Measurements from ENCODE around the gene CHD9.

The CHD9 gene

GRCh38 chr16:53282328-53282727 is 227.5 kb downstream of the CHD9 start:
- no peak for DNase-seq (ENCODE audit: low read depth, low spot score)
- TF ChIP-seq CTCF (IDR thresholded peaks at IDR 0.05; ENCODE audit: insufficient read depth, low read length, missing control alignments) = no peak
- CTCF ChIA-PET = interaction anchor here (0.8 to 1.5 kb wide), 3 partner anchors 10 to 227 kb away, joined by 3 read pairs; partner anchors contain the start of gene CHD9
- POLR2A ChIA-PET = no interaction called here
- no peak overlapping the region for H3K4me3 ChIP-seq (ENCODE audit: low read depth, low read length)

GRCh38 chr16:53282975-53283946 is 228.5 kb downstream of the CHD9 start:
- DNase-seq (ENCODE audit: low read depth, low spot score) = no peak
- POLR2A ChIA-PET = interaction anchor here (1.0 kb wide), 1 partner anchor 11 kb away, joined by 3 read pairs; no protein-coding TSS in a partner anchor

GRCh38 chr16:53285236-53285635 is 230.4 kb downstream of the CHD9 start:
- ChIA-PET POLR2A (no interaction called here), CTCF (interaction anchor here (0.7 to 2.5 kb wide), 3 partner anchors 8 to 26 kb away, joined by 3 to 14 read pairs (median 4); no protein-coding TSS in a partner anchor)
- TF ChIP-seq CTCF (IDR thresholded peaks at IDR 0.05; ENCODE audit: insufficient read depth, low read length, missing control alignments) = no peak
- no peak for DNase-seq (ENCODE audit: low read depth, low spot score)
- H3K4me3 ChIP-seq (ENCODE audit: low read depth, low read length) = no peak overlapping the region

More at GRCh38 chr16:53282975-53283946, 228.5 kb downstream of the CHD9 start:
- CTCF ChIA-PET = interaction anchor here (0.7 to 2.5 kb wide), 8 partner anchors 10 to 249 kb away, joined by 3 to 14 read pairs (median 4); partner anchors contain the start of gene CHD9
- TF ChIP-seq CTCF (IDR thresholded peaks at IDR 0.05; ENCODE audit: insufficient read depth, low read length, missing control alignments) = peak; percentile 27
- no peak overlapping the region for H3K4me3 ChIP-seq (ENCODE audit: low read depth, low read length)

- no peak for DNase-seq (ENCODE audit: low read depth, low spot score)
- ChIA-PET POLR2A (no interaction called here), CTCF (interaction anchor here (0.9 kb wide), 1 partner anchor 235 kb away, joined by 5 read pairs; the partner anchor contains the start of gene CHD9)
- TF ChIP-seq CTCF (IDR thresholded peaks at IDR 0.05; ENCODE audit: insufficient read depth, low read length, missing control alignments) = no peak
- no peak overlapping the region for H3K4me3 ChIP-seq (ENCODE audit: low read depth, low read length)
Observed at GRCh38 chr16:53290520-53290919, 235.7 kb downstream of the CHD9 start.

GRCh38 chr16:53291757-53292392 is 237.1 kb downstream of the CHD9 start:
- POLR2A ChIA-PET = no interaction called here
- no peak for TF ChIP-seq CTCF (IDR thresholded peaks at IDR 0.05; ENCODE audit: insufficient read depth, low read length, missing control alignments)
- H3K4me3 ChIP-seq (ENCODE audit: low read depth, low read length) = no peak overlapping the region
- DNase-seq (ENCODE audit: low read depth, low spot score) = no peak
- CTCF ChIA-PET = interaction anchor here (1.7 to 2.6 kb wide), 2 partner anchors 8 to 15 kb away, joined by 6 to 14 read pairs; no protein-coding TSS in a partner anchor

GRCh38 chr16:53297477-53297876 is 242.7 kb downstream of the CHD9 start:
- POLR2A ChIA-PET = no interaction called here
- DNase-seq (ENCODE audit: low read depth, low spot score) = no peak
- H3K4me3 ChIP-seq (ENCODE audit: low read depth, low read length) = no peak overlapping the region
- TF ChIP-seq CTCF (IDR thresholded peaks at IDR 0.05; ENCODE audit: insufficient read depth, low read length, missing control alignments) = no peak
- CTCF ChIA-PET = no interaction called here
